Uterus (tissue), 4 donors: ENCODE measurements around the gene SERAC1. TPM values are rescaled to one million over a fixed set of nuclear protein-coding genes. Genes with fewer than 3 reads are reported as not detected.

ENCODE experiments used
- DNase-seq, 2 donors: peaks; one replicate each; pipeline ENCODE4 v3.0.0-alpha.2; 2019 to 2020
- H3K27ac ChIP-seq, 2 donors: fragments of 200-600 bp; sonication (generic); 1 replicate in 1 of 2; 2 replicates in 1 of 2; pipeline ENCODE4 v1.5.1; 2016 to 2018
- H3K27me3 ChIP-seq, 2 donors: fragments of 200-600 bp; sonication (generic); one replicate each; pipeline ENCODE4 v1.5.1; 2018 to 2019; ENCODE audit warnings: control low read depth in 1 of 2
- H3K36me3 ChIP-seq, 2 donors: fragments of 200-600 bp; sonication (generic); one replicate each; pipeline ENCODE4 v1.5.1; 2019; ENCODE audit warnings: control low read depth in 1 of 2
- H3K4me1 ChIP-seq, 2 donors: fragments of 200-600 bp; sonication (generic); one replicate each; pipeline ENCODE4 v1.5.1; 2018 to 2019; ENCODE audit warnings: control low read depth in 1 of 2
- H3K4me3 ChIP-seq, 2 donors: fragments of 200-600 bp; sonication (generic); 1 replicate in 1 of 2; 2 replicates in 1 of 2; pipeline ENCODE4 v1.5.1; 2018 to 2019; ENCODE audit warnings: mild to moderate bottlenecking in 1 of 2
- H3K9me3 ChIP-seq, 2 donors: fragments of 200-600 bp; sonication (generic); one replicate each; pipeline ENCODE4 v1.5.1; 2019; ENCODE audit warnings: control low read depth in 1 of 2
- POLR2A ChIP-seq, 2 donors: fragments of 450-650 bp; IDR thresholded peaks; one replicate each; pipeline ENCODE4 v1.6.1; 2016; ENCODE audit warnings: antibody characterized with exemption in 2 of 2, mild to moderate bottlenecking in 1 of 2, moderate library complexity in 1 of 2
- intact Hi-C: fragments of 100-400 bp; cut with DNase I; formaldehyde crosslinking; loops from one replicate; pipeline ENCODE4 v1.15.1; 2023; ENCODE audit warnings: low total_unique reads
- total RNA-seq, 4 donors: library from RNA; depleted of rRNA in 3 of 4; stranded (reverse); fragments of >200 nt in 3 of 4; gene quantifications; one replicate each; pipeline versions ENCODE4 v1.1.0 to v1.2.4, GENCODE V29; 2014 to 2023
- TF ChIP-seq, protein P1 (sequence below), 4 experiments: fragments of 200-600 bp in 2 of 4; fragments of 450-650 bp in 2 of 4; sonication (generic) in 2 of 4; IDR thresholded peaks; one replicate each; pipeline ENCODE4 v1.5.1; 2016 to 2019; ENCODE audit warnings: antibody characterized with exemption in 4 of 4, mild to moderate bottlenecking in 2 of 4, moderate library complexity in 1 of 4
- donor health status: DM: yes; HTN: yes; CAD: no.

Gene SERAC1
- total RNA-seq, 4 donors from 2014 or later: 3.3 to 9.7 (median 8.9) TPM

DNA sequence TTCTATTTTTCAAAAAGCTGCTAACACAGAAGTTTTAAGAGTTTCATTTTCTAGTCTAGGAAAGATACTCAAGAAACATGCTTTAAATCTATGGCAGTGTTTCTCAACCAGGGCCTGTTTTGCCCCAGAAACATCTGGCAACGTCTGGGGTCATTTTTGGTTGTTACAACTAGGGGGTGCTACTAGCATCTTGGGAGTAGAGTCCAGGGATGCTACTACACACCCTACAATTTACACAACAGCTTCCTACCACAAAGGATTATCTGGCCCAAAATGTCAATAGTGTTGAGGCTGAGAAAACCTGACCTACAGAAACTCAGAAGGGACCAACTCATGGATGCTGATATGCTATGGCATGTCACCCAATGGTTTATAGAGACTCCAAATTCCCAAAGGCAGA is 24.4 kb downstream of the SERAC1 start:
- H3K4me1 ChIP-seq: no peaks in the 10 kb centered on the region
- no peak overlapping the region for H3K4me3 ChIP-seq
- no peak for DNase-seq
- intact Hi-C loops: no loop called here
- no peak for TF ChIP-seq POLR2A (IDR thresholded peaks at IDR 0.05)
- TF ChIP-seq, protein P1, sequence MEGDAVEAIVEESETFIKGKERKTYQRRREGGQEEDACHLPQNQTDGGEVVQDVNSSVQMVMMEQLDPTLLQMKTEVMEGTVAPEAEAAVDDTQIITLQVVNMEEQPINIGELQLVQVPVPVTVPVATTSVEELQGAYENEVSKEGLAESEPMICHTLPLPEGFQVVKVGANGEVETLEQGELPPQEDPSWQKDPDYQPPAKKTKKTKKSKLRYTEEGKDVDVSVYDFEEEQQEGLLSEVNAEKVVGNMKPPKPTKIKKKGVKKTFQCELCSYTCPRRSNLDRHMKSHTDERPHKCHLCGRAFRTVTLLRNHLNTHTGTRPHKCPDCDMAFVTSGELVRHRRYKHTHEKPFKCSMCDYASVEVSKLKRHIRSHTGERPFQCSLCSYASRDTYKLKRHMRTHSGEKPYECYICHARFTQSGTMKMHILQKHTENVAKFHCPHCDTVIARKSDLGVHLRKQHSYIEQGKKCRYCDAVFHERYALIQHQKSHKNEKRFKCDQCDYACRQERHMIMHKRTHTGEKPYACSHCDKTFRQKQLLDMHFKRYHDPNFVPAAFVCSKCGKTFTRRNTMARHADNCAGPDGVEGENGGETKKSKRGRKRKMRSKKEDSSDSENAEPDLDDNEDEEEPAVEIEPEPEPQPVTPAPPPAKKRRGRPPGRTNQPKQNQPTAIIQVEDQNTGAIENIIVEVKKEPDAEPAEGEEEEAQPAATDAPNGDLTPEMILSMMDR (IDR thresholded peaks at IDR 0.05): no peak
- no peaks in the 10 kb centered on the region for H3K9me3 ChIP-seq
- no peaks in the 10 kb centered on the region for H3K36me3 ChIP-seq
- H3K27ac ChIP-seq: no peak overlapping the region
- H3K27me3 ChIP-seq: no peaks in the 10 kb centered on the region

DNA sequence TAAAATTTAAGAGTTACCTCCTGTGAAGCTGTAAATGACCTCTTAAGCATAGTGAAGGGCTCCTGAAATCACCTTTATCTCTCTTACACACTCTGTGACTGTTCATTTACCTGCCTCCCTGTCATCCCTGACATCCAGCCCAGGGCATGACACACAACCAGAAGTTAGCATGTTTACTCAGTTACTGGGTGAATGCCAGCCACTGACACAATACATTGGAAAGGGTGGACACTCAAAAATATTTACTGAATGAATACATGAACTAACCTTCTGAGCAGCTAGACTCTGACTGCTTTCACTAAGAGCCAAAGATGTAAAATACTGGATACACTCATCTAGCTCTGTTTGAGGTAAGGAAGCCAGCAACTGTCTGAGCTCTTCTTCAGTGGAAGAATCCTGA is 25.3 kb downstream of the SERAC1 start:
- H3K4me1 ChIP-seq: no peaks in the 10 kb centered on the region
- H3K36me3 ChIP-seq: no peaks in the 10 kb centered on the region
- no peak for DNase-seq
- TF ChIP-seq, protein P1 (IDR thresholded peaks at IDR 0.05): no peak
- no peak for TF ChIP-seq POLR2A (IDR thresholded peaks at IDR 0.05)
- H3K27me3 ChIP-seq: no peaks in the 10 kb centered on the region
- intact Hi-C loops: no loop called here
- H3K9me3 ChIP-seq: no peaks in the 10 kb centered on the region
- H3K4me3 ChIP-seq: no peak overlapping the region
- H3K27ac ChIP-seq: no peak overlapping the region

DNA sequence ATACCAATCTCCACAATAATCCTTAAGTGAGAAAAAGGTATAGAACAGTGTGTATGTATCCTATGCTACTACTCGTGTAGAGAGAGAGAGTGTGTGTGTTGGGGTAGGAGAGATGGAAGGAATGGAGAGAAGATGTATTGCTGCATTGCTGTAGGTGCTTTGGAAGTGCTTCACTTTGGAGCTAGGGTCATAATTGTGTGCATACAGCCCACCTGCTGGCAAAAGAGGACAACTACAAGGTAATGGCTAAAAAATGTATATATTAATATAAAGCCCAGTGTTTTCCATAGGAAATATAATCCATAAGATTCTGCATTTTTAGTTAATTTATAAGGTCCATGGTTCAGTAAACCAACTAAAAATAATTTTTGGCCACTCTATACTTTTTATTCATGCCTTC is 36.1 kb downstream of the SERAC1 start:
- Histone ChIP-seq H3K27me3 (no peaks in the 10 kb centered on the region), H3K4me3 (no peak overlapping the region), H3K4me1 (no peaks in the 10 kb centered on the region), H3K36me3 (no peaks in the 10 kb centered on the region), H3K9me3 (no peaks in the 10 kb centered on the region), H3K27ac (no peak overlapping the region)
- no peak for TF ChIP-seq POLR2A (IDR thresholded peaks at IDR 0.05)
- TF ChIP-seq, protein P1 (IDR thresholded peaks at IDR 0.05): peak in 2 of 4 experiments; percentile 7 to 9
- DNase-seq: no peak
- intact Hi-C loops: no loop called here

DNA sequence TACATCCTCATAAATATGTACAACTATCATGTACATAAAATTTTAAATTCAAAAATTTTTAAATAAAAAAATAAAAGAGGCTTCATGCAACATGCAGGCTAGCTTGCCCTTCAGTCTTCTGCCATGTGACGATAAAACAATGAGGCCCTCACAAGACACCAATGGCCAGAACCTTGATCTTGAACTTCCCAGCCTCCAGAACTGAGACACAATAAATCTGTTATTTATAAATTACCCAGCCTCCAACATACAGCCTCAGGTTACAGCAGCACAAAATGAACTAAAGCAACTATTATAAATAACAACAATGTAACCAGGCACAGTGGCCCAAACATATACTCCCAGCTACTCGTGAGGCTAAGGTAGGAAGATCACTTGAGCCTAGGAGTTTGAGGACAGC is 42.8 kb downstream of the SERAC1 start:
- TF ChIP-seq POLR2A (IDR thresholded peaks at IDR 0.05): no peak
- H3K27ac ChIP-seq: no peak overlapping the region
- intact Hi-C loops: no loop called here
- H3K9me3 ChIP-seq: no peaks in the 10 kb centered on the region
- no peak overlapping the region for H3K4me3 ChIP-seq
- H3K36me3 ChIP-seq: no peaks in the 10 kb centered on the region
- no peak for DNase-seq
- no peaks in the 10 kb centered on the region for H3K27me3 ChIP-seq
- H3K4me1 ChIP-seq: no peaks in the 10 kb centered on the region

DNA sequence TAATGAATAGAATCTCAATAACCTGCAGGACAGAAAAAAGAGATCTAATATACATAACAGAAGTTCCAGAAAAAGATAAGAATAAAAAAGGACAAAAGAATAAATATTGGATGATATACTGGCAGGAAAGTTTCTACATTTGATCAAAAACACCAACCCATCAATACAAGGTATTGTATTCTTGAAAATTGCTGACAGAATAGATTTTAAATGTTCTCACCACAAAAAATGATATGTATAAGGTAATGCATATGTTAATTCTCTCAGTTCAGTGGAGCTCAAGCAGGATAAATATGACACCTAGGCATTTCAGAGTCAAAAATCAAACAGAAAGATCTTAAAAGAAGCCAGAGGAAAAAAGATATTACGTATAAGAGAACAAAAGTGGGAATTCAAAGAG is 43.8 kb downstream of the SERAC1 start:
- DNase-seq: no peak
- intact Hi-C loops: no loop called here

More for the DNA sequence above, 43.8 kb downstream of the SERAC1 start:
- Histone ChIP-seq H3K4me3 (no peak overlapping the region), H3K27me3 (no peaks in the 10 kb centered on the region), H3K27ac (no peak overlapping the region), H3K36me3 (no peaks in the 10 kb centered on the region), H3K9me3 (no peaks in the 10 kb centered on the region), H3K4me1 (no peaks in the 10 kb centered on the region)
- TF ChIP-seq, protein P1 (IDR thresholded peaks at IDR 0.05): no peak
- no peak for TF ChIP-seq POLR2A (IDR thresholded peaks at IDR 0.05)
